HCT116 (cell line): ENCODE measurements around the gene EEFSEC. TPM values are rescaled to one million over a fixed set of nuclear protein-coding genes. Genes with fewer than 3 reads are reported as not detected.

Source experiments
- ATAC-seq: fragments of 200-7000 bp; cut with Tn5 transposase; 2 replicates; pipeline ENCODE4 v1.9.1; 2020; ENCODE audit warnings: mild to moderate bottlenecking, moderate library complexity
- BruUV-seq: library from RNA; stranded (reverse); fragments of 400-500 nt; replicated peaks from 2 replicates; lab custom pipeline; 2021; lab: Mats Ljungman, UMichigan
- CTCF ChIA-PET: fragments of 300-600 bp; sonication (Branson Sonifier 250); formaldehyde crosslinking; loops from one replicate; lab custom pipeline; 2021; ENCODE audit warnings: antibody characterized with exemption; lab: Charles Lee
- POLR2A ChIA-PET: fragments of 300-600, 350-600 bp; sonication (Branson Sonifier 250); formaldehyde crosslinking; loops from one replicate; lab custom pipeline; 2021; ENCODE audit warnings: antibody characterized with exemption; lab: Charles Lee
- RAD21 ChIA-PET, 2 experiments: fragments of 300-600 bp; sonication (Branson Sonifier 250); formaldehyde crosslinking; loops; one replicate each; lab custom pipeline; 2023; ENCODE audit warnings: low total read pairs in 2 of 2; ENCODE audit not compliant: uncharacterized antibody in 2 of 2, unreplicated experiment in 2 of 2, low non-redundant PET in 1 of 2; lab: Charles Lee
- DNase-seq: peaks from one replicate; pipeline ENCODE4 v3.0.0-alpha.2; 2010; ENCODE audit warnings: low read depth, low spot score
- H2AFZ ChIP-seq: fragments of 200-600 bp; shearing (Covaris generic), sonication (generic); 2 replicates; pipeline ENCODE4 v1.6.1; 2017; ENCODE audit warnings: low read depth, mixed run types, mixed read lengths, antibody characterized with exemption, low read length; ENCODE audit not compliant: poor library complexity, severe bottlenecking
- H3K27ac ChIP-seq: 2 replicates; pipeline ENCODE4 v1.5.1; 2012; ENCODE audit warnings: low read depth, low read length
- H3K27me3 ChIP-seq: fragments of 200-600 bp; sonication (generic); 2 replicates; pipeline ENCODE4 v1.6.1; 2016; ENCODE audit warnings: mixed run types, low read length, mixed read lengths; ENCODE audit not compliant: insufficient read depth
- H3K36me3 ChIP-seq, 2 experiments: fragments of 200-500 bp in 1 of 2; fragments of 200-600 bp in 1 of 2; sonication (Bioruptor generic) in 1 of 2; sonication (generic) in 1 of 2; 2 replicates each; pipeline versions ENCODE4 v1.5.1 to v1.6.1; 2014 to 2016; ENCODE audit warnings: low read length in 2 of 2, inconsistent platforms in 1 of 2, mixed read lengths in 1 of 2, mixed run types in 1 of 2; ENCODE audit not compliant: insufficient read depth in 2 of 2, control insufficient read depth in 1 of 2
- H3K4me1 ChIP-seq, 2 experiments: fragments of 200-600 bp in 1 of 2; sonication (generic) in 1 of 2; 2 replicates each; pipeline versions ENCODE4 v1.5.1 to v1.6.1; 2012 to 2017; ENCODE audit warnings: low read length in 2 of 2, inconsistent platforms in 1 of 2, mild to moderate bottlenecking in 1 of 2, mixed read lengths in 1 of 2, mixed run types in 1 of 2, moderate library complexity in 1 of 2; ENCODE audit not compliant: insufficient read depth in 2 of 2, control insufficient read depth in 1 of 2
- H3K4me2 ChIP-seq: fragments of 200-600 bp; sonication (generic); 2 replicates; pipeline ENCODE4 v1.6.1; 2017; ENCODE audit warnings: mixed run types, low read length, mixed read lengths
- H3K4me3 ChIP-seq, 2 experiments: fragments of 200-600 bp in 1 of 2; sonication (generic) in 1 of 2; replicated peaks in 1 of 2; 2 replicates each; pipeline ENCODE4 v1.5.1; 2011 to 2016; ENCODE audit warnings: low read length in 2 of 2, control low read depth in 1 of 2, low read depth in 1 of 2, mild to moderate bottlenecking in 1 of 2, mixed read lengths in 1 of 2, mixed run types in 1 of 2
- H3K79me2 ChIP-seq: fragments of 200-600 bp; sonication (generic); 2 replicates; pipeline ENCODE4 v1.6.1; 2017; ENCODE audit warnings: mild to moderate bottlenecking, mixed run types, low read length, moderate library complexity, mixed read lengths; ENCODE audit not compliant: insufficient read depth
- H3K9ac ChIP-seq: fragments of 200-600 bp; sonication (generic); 2 replicates; pipeline ENCODE4 v1.6.1; 2016; ENCODE audit warnings: low read length, mixed read lengths
- H3K9me2 ChIP-seq: fragments of 200-600 bp; sonication (generic), shearing (Covaris generic); 2 replicates; pipeline ENCODE4 v1.6.1; 2017; ENCODE audit warnings: mixed run types, mild to moderate bottlenecking, moderate library complexity; ENCODE audit not compliant: insufficient read depth
- H3K9me3 ChIP-seq, 2 experiments: fragments of 200-500 bp in 1 of 2; fragments of 200-600 bp in 1 of 2; sonication (Bioruptor generic) in 1 of 2; sonication (generic) in 1 of 2; 2 replicates each; pipeline ENCODE4 v1.6.1; 2014 to 2017; ENCODE audit warnings: low read length in 2 of 2, mixed read lengths in 2 of 2, inconsistent platforms in 1 of 2, low read depth in 1 of 2, mild to moderate bottlenecking in 1 of 2, mixed run types in 1 of 2, moderate library complexity in 1 of 2; ENCODE audit not compliant: control insufficient read depth in 1 of 2, insufficient read depth in 1 of 2
- H4K20me1 ChIP-seq: fragments of 200-600 bp; sonication (generic), shearing (Covaris generic); 2 replicates; pipeline ENCODE4 v1.6.1; 2017; ENCODE audit warnings: mixed run types, mild to moderate bottlenecking, moderate library complexity; ENCODE audit not compliant: insufficient read depth
- CEBPB ChIP-seq: IDR thresholded peaks from 2 replicates; pipeline ENCODE4 v1.6.1; 2012; ENCODE audit warnings: low read depth
- EGR1 ChIP-seq: IDR thresholded peaks from 2 replicates; pipeline ENCODE4 v1.6.1; 2012; ENCODE audit warnings: low read depth
- EZH2phosphoT487 ChIP-seq: fragments of 200-600 bp; IDR thresholded peaks from 2 replicates; pipeline ENCODE4 v1.6.1; 2018; ENCODE audit warnings: antibody characterized with exemption, borderline replicate concordance
- FOSL1 ChIP-seq: IDR thresholded peaks from 2 replicates; pipeline ENCODE4 v1.6.1; 2012; ENCODE audit warnings: low read depth
- JUND ChIP-seq: IDR thresholded peaks from 2 replicates; pipeline ENCODE4 v1.6.1; 2012
- POLR2A ChIP-seq: IDR thresholded peaks from 2 replicates; pipeline ENCODE4 v1.7.0; 2011; ENCODE audit warnings: borderline replicate concordance; ENCODE audit not compliant: insufficient read depth, insufficient read length; ENCODE audit errors: extremely low read depth
- RAD21 ChIP-seq: IDR thresholded peaks from 2 replicates; pipeline ENCODE4 v1.6.1; 2012; ENCODE audit warnings: low read depth, mild to moderate bottlenecking
- SP1 ChIP-seq: IDR thresholded peaks from 2 replicates; pipeline ENCODE4 v1.6.1; 2012; ENCODE audit warnings: low read depth
- SRF ChIP-seq: IDR thresholded peaks from 2 replicates; pipeline ENCODE4 v1.6.1; 2012; ENCODE audit warnings: low read depth
- YY1 ChIP-seq: IDR thresholded peaks from 2 replicates; pipeline ENCODE4 v1.6.1; 2011; ENCODE audit warnings: low read length, low read depth, moderate library complexity, mild to moderate bottlenecking; ENCODE audit not compliant: insufficient replicate concordance; ENCODE audit errors: extremely low read depth
- ZNF274 ChIP-seq: fragments of 200-500 bp; sonication (Bioruptor generic); IDR thresholded peaks from 2 replicates; pipeline ENCODE4 v1.6.1; 2014; ENCODE audit warnings: mild to moderate bottlenecking, low read depth, low read length, inconsistent platforms
- intact Hi-C: fragments of 100-400 bp; cut with micrococcal nuclease; formaldehyde crosslinking; loops from 2 replicates; pipeline ENCODE4 v1.10.0; 2022
- total RNA-seq: library from RNA; stranded (reverse); gene quantifications from one replicate; pipeline ENCODE4 v1.2.1, GENCODE V29; 2021; ENCODE audit not compliant: unreplicated experiment
- TF ChIP-seq, protein P1 (sequence below): IDR thresholded peaks from 2 replicates; pipeline ENCODE4 v1.6.1; 2012

The EEFSEC gene
- total RNA-seq, 1 experiment from 2014 or later = 16.1 TPM

DNA sequence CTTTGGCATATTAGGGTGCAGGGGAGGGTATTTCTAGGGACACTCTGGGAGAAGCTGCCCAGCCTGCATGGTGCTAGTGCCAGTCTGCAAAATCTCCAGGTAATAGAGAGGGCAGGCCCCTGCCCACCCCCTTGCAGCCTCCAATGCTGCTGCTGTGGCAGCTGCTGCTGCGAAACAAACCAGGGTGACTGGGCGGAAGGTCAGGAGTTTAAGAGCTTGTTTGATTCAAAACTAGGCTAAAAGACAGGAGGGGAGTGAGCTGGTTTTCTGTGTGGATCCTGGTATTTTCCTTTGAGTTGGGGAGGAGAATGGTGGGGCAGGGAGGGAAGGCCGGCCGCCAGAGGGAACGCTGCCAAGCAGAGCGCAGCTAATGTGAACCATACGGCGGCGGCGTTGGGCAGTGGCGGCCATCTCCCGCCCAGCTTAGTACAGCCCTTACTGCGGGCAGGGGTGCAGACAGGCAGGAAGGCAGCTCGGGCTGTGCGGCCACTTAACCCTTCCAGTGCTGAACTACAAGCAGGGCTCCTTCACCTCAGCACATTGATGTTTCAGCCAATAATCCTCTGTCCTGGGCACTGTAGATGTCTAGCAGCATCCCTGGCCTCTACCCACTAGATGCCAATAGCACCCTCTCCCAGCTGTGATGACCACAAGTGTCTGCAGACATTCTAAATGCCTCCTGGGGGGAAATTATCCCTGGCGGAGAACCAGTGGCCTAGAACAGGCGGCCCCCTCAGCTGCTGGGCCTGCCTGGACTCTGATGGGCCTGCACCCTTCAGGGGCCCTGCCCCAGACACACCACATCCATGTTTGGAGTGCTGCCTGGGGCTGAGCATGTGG lies 125.7 kb downstream of the EEFSEC start:
- H3K4me3 ChIP-seq = no peak overlapping the region
- TF ChIP-seq CEBPB = no peak
- TF ChIP-seq EZH2phosphoT487 = no peak
- no peak for TF ChIP-seq SP1
- no peak for TF ChIP-seq EGR1
- TF ChIP-seq, protein P1, sequence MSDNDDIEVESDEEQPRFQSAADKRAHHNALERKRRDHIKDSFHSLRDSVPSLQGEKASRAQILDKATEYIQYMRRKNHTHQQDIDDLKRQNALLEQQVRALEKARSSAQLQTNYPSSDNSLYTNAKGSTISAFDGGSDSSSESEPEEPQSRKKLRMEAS = no peak
- TF ChIP-seq YY1 = no peak
- TF ChIP-seq FOSL1 = no peak
- no peaks in the 10 kb centered on the region for H3K9me3 ChIP-seq
- no peak overlapping the region for H2AFZ ChIP-seq
- no peaks in the 10 kb centered on the region for H3K79me2 ChIP-seq
- ChIA-PET RAD21 (no interaction called here), POLR2A (no interaction called here), CTCF (no interaction called here)
- BruUV-seq = no TSS peak
- H3K36me3 ChIP-seq = no peaks in the 10 kb centered on the region; a peak in 1 of 4 replicates
- no peaks in the 10 kb centered on the region for H3K9me2 ChIP-seq
- DNase-seq = no peak
- no peak for ATAC-seq
- no peak overlapping the region for H3K9ac ChIP-seq
- intact Hi-C loops = no loop called here
- no peak overlapping the region for H3K4me2 ChIP-seq
- H4K20me1 ChIP-seq = no peaks in the 10 kb centered on the region
- H3K4me1 ChIP-seq = no peaks in the 10 kb centered on the region
- no peaks in the 10 kb centered on the region for H3K27me3 ChIP-seq
- no peak overlapping the region for H3K27ac ChIP-seq

DNA sequence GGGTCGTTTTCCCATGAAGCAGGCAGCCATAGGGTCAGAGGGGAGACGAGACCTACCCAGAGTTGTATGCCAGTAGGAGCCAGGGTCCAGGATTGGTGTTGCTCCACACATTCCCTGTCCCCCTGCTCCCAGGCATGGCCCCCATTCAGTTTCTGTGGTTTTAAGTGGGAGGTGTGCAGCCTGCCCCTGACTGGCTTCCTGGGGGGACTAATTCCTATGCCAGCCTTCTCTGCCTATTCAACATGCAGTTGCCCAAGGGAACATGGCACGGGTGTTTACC lies 126.3 kb downstream of the EEFSEC start:
- CTCF ChIA-PET = no interaction called here
- H3K4me2 ChIP-seq = no peak overlapping the region
- TF ChIP-seq POLR2A (no peak), RAD21 (no peak), EGR1 (no peak), ZNF274 (no peak), SRF (no peak), JUND (no peak), YY1 (no peak)
- no peaks in the 10 kb centered on the region for H3K27me3 ChIP-seq
- intact Hi-C loops = no loop called here
- ATAC-seq (no peak), DNase-seq (no peak)
- RAD21 ChIA-PET = no interaction called here
- POLR2A ChIA-PET = no interaction called here
- no peak overlapping the region for H2AFZ ChIP-seq
- H3K4me3 ChIP-seq = no peak overlapping the region
- H3K4me1 ChIP-seq = no peaks in the 10 kb centered on the region
- BruUV-seq = no TSS peak
- H3K9me3 ChIP-seq = no peaks in the 10 kb centered on the region
- no peaks in the 10 kb centered on the region for H3K9me2 ChIP-seq
- no peaks in the 10 kb centered on the region; a peak in 1 of 4 replicates for H3K36me3 ChIP-seq
- no peaks in the 10 kb centered on the region for H4K20me1 ChIP-seq
- H3K79me2 ChIP-seq = no peaks in the 10 kb centered on the region
- no peak overlapping the region for H3K9ac ChIP-seq
- H3K27ac ChIP-seq = no peak overlapping the region
